GM18519 (cell line): ENCODE measurements around the gene ATP5MK.
"Not testable (repeated sequence)": the region's sequence is repeated elsewhere in the genome, so short reads cannot be mapped to it uniquely, and the experiment has no call there.

Experiments used
- ATAC-seq: cut with Tn5 transposase; IDR thresholded peaks from one replicate; pipeline ENCODE4 v1.9.1; 2021; ENCODE audit warnings: mild to moderate bottlenecking, moderate library complexity; ENCODE audit not compliant: unreplicated experiment, low FRiP score

Gene ATP5MK

DNA sequence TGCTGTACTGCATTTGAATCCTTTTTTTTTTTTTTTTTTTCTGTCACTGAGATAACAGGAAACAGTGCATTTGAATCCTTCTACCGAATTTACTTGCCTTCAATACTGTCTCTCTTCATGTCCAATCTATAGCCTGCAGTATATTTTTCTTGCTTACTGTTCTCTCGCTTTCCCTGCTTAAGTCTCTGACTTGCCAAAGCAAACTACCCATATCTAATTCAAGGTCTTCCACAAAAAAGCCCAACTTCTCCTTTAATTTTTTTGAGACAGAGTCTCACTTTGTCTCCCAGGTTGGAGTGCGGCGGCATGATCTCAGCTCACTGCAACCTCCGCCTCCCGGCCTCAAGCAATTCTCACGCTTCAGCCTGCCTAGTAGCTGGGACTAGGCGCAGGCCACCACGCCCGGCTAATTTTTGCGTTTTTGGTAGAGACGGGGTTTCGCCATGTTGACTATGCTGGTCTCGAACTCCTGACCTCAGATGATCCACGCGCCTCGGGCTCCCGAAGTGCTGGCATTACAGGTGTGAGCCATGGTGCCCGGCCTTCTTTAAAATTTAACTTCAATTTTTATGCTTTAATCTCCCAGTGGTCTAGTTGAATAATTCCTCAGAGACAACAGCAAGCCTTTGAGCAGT is 1.0 kb upstream of the ATP5MK start:
- no peak for ATAC-seq

- no peak for ATAC-seq
Measured at GRCh38 chr10:103396789-103397087, 463 bp upstream of the ATP5MK start.

GRCh38 chr10:103395754-103396066 is 565 bp downstream of the ATP5MK start:
- ATAC-seq: no peak

GRCh38 chr10:103394180-103394579 is 2.1 kb downstream of the ATP5MK start:
- no peak for ATAC-seq

DNA sequence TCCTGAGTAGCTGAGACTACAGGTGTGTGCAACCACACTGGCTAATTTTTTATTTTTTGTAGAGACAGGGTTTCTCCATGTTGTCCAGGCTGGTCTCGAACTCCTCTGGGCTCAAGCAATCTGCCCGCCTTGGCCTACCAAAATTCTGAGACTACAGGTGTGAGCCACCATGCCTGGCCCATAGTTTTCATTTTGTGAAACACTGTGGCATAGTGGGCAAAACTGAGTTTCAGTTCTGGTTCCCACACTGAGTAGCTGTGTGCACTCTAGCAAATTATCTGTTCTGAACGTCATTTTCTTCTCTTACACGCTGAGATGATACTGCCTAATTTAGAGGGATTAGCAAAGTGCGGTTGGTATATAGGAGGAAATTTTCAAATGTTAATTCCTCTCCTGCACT is 13.5 kb downstream of the ATP5MK start:
- no peak for ATAC-seq

- ATAC-seq: no peak
Measured at GRCh38 chr10:103374263-103374662, 22.0 kb downstream of the ATP5MK start.

DNA sequence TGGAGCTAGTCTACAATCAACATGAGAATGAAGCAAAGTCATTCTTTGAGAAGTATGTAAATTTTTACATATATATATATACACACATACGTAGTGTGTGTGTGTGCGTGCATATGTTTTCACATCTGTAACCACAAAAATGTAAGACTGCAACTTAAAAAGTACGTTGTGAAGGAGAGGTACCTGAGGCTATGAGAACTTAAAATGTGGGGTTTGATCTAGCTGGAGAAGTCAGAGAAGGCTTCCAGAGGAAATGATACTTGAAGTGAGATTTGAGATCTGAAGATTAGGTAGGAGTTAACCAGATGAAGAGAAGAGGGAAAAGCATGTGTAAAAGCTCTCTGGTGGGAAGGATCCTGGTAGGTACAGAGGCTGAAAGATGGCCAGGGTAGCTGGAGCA is 22.7 kb downstream of the ATP5MK start:
- peak; percentile 40 for ATAC-seq

DNA sequence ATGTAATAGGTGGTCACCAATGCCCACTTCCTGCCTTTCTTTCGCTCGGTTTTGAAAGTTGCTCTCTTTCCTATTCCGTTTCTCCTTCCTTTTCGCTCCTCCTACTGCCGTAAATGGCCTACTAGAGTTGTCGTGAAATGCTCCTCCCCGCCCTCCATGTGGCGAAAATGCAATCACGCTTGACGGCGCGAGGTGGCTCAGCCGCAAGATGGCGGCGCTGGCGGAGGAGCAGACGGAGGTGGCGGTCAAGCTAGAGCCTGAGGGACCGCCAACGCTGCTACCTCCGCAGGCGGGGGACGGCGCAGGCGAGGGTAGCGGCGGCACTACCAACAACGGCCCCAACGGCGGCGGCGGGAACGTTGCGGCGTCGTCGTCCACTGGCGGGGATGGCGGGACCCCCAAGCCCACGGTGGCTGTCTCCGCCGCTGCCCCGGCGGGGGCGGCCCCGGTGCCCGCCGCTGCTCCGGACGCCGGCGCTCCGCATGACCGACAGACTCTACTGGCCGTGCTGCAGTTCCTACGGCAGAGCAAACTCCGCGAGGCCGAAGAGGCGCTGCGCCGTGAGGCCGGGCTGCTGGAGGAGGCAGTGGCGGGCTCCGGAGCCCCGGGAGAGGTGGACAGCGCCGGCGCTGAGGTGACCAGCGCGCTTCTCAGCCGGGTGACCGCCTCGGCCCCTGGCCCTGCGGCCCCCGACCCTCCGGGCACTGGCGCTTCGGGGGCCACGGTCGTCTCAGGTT is 28.3 kb downstream of the ATP5MK start, which contains the start of gene TAF5:
TAF5 (plus strand) TSS at position 195 of the 737 bp plus-strand sequence; CDS start at position 209, 14 bp downstream.
- peak; percentile 40 for ATAC-seq

DNA sequence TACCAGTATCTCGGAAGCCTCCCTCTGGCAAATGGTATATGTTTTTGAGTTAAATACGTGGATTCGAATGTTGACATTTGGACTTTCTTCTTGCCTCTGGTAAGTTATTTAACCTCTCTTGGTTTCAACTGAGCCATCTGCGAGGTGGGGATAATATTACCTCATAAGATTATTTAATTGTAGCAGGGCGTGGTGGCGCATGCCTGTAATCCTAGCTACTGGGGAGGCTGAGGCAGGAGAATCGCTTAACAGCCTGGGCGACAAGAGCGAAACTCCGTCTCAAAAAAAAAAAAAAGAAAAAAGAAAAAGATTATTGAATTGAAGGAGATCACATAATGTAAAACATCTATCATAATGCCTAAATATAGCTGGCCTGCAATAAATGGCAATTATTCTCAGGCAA is 28.9 kb downstream of the ATP5MK start:
- ATAC-seq: no peak

DNA sequence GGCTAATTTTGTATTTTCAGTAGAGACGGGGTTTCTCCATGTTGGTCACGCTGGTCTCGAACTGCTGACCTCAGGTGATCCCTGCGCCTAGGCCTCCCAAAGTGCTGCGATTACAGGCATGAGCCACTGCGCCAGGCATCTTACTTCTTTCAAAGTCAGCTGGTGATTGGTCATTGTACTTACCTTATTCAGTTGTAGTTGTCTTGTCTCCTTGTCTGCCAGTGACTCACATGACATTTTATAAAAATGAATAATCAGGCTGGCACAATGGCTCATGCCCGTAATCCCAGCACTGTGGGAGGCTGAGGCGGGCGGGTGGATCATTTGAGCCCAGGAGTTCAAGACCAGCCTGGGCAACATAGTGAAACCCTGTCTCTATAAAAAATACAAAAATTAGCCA is 35.5 kb downstream of the ATP5MK start:
- ATAC-seq: not testable (repeated sequence)

DNA sequence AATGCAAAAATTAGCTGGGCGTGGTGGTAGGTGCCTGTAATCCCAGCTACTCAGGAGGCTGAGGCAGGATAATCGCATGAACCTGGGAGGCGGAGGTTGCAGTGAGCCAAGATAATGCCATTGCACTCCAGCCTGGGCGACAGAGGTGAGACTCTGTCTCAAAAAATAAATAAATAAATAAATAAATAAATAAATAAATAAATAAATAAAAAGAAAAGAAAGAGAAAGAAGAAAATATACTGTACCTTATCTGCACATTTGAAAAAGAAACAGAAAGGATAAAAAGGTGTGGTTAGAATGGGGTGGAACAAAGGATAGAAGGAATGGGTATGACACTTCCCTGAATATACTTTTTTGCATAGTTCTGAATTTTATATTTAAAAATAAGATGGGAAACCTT is 36.8 kb downstream of the ATP5MK start:
- ATAC-seq: not testable (repeated sequence)

GRCh38 chr10:103355906-103356599 is 40.2 kb downstream of the ATP5MK start:
- no peak for ATAC-seq

- not testable (repeated sequence) for ATAC-seq
Measured at GRCh38 chr10:103354567-103354966, 41.7 kb downstream of the ATP5MK start.

DNA sequence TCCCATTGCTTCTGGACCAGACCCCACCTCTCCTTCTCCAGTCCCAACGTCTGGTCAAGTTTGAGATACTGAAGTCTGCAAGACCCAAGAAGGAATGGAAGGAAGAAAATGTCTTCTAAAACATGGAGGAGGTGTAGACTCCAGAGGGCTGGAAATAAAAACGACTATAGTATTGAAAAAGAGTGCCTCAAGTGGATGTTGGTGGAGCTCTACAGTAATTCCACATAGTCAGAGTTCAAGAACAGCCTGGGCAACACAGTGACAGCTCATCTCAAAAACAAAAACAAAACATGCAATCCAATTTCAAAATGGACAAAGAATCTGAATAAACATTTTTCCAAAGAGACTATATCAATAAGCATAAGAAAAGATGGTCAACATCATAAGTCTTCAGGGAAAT is 43.0 kb downstream of the ATP5MK start:
- no peak for ATAC-seq

DNA sequence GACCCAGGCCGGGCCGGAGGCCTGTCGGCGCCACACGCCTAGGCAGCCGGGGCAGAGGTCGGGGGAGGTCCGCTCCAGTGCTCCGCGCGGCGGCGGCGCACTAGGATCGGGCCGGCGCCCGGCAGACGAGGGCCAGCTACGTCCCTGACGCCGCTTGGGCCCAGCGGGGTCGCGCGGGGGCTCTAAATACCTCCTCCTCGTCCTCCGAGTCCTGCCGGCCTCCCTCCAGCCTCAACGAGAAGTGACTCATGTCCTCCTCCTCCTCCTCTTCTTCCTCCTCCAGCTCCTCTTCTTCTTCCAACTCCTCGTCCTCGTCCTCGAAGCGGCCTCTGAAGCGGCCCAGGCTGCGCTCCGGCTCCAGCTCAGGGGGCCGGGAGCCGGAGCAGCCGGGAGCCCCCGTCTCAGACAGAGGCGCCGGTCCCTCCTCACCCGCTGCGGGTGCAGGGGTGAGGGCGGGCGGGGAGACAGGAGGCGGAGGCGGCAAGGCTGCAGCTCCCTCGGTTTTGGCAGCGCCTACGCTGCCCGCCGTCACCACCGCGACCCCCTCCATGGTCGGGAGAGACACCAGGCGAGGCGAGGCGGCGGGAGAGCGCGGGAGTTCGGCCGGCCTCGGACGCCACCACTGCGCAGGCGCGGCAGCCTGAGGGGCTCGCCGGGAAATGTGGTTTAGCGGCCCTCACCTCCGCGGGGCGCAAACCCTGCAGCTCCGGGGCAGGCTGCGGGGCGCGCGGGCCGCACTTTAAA is 45.6 kb downstream of the ATP5MK start, which contains the start of gene PCGF6:
PCGF6 (minus strand) TSS at position 624 of the 744 bp plus-strand sequence; CDS start at position 550, 74 bp downstream.
- ATAC-seq: peak; percentile 60

GRCh38 chr10:103350175-103350516 is 46.1 kb downstream of the ATP5MK start:
- ATAC-seq: no peak
